Measurements from ENCODE around the gene KEL. TPM values are rescaled to one million over a fixed set of nuclear protein-coding genes. Genes with fewer than 3 reads are reported as not detected.

KEL gene
- total RNA-seq, 1 donor, result not detected

DNA sequence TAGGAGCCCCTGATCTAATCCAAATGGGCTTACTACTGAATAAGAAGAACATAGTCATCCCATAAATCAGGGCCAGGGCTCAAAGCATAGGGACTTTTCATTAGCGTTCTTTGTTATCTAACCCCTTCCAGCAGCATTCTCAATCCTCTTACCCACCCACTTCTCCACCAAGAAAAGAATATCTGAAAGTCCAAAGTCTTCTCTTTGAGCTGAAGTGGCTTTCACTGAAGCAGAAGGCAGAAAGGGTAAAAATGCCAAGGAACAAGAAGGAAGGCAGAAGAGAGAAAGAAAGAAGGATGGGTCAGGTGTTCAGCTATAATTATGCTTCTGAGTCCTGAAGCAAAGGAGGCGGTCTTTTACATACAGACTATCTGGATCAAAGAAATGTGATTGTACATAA is 38.8 kb downstream of the KEL start:
- Histone ChIP-seq H3K9me3 (ENCODE audit: low read depth, low read length) (no peaks in the 10 kb centered on the region), H3K27me3 (ENCODE audit: insufficient read depth, low read length) (no peaks in the 10 kb centered on the region), H3K36me3 (ENCODE audit: insufficient read depth, low read length) (no peaks in the 10 kb centered on the region), H3K4me2 (ENCODE audit: insufficient read depth, low read length) (no peak overlapping the region), H2AFZ (ENCODE audit: low read length) (no peak overlapping the region), H3K4me1 (ENCODE audit: insufficient read depth, low read length) (no peaks in the 10 kb centered on the region), H3K4me3 (ENCODE audit: insufficient read depth, low read length) (no peak overlapping the region), H3K79me2 (ENCODE audit: insufficient read depth, low read length) (no peaks in the 10 kb centered on the region), H4K20me1 (ENCODE audit: insufficient read depth, low read length) (no peaks in the 10 kb centered on the region), H3K27ac (ENCODE audit: low read depth, low read length) (no peak overlapping the region)
- no peak for DNase-seq (ENCODE audit: insufficient read length, low spot score, missing footprints)
- TF ChIP-seq, protein P1, sequence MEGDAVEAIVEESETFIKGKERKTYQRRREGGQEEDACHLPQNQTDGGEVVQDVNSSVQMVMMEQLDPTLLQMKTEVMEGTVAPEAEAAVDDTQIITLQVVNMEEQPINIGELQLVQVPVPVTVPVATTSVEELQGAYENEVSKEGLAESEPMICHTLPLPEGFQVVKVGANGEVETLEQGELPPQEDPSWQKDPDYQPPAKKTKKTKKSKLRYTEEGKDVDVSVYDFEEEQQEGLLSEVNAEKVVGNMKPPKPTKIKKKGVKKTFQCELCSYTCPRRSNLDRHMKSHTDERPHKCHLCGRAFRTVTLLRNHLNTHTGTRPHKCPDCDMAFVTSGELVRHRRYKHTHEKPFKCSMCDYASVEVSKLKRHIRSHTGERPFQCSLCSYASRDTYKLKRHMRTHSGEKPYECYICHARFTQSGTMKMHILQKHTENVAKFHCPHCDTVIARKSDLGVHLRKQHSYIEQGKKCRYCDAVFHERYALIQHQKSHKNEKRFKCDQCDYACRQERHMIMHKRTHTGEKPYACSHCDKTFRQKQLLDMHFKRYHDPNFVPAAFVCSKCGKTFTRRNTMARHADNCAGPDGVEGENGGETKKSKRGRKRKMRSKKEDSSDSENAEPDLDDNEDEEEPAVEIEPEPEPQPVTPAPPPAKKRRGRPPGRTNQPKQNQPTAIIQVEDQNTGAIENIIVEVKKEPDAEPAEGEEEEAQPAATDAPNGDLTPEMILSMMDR (IDR thresholded peaks at IDR 0.05; ENCODE audit: extremely low read depth, low read depth, low read length), result no peak

DNA sequence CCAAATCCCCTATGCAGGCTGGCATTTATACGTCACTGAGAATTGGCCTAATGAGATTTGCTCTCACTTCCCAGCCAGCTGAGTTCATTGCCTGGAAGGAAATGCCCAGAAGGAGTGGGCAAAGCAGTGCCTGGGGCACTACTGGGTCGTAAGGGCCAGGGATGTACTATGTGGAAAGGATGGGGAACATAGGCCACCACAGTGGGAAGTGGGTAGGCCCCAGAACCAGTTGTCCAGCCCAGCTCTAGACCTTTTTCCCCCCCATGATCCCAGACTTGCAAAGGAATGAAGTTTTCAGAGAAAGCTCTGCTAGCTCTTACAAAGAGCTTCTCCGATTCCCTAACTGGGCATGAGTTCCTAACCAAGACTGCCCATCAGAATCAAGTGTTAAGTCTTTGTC is 42.5 kb downstream of the KEL start:
- no peaks in the 10 kb centered on the region for H4K20me1 ChIP-seq (ENCODE audit: insufficient read depth, low read length)
- no peak for DNase-seq (ENCODE audit: insufficient read length, low spot score, missing footprints)

DNA sequence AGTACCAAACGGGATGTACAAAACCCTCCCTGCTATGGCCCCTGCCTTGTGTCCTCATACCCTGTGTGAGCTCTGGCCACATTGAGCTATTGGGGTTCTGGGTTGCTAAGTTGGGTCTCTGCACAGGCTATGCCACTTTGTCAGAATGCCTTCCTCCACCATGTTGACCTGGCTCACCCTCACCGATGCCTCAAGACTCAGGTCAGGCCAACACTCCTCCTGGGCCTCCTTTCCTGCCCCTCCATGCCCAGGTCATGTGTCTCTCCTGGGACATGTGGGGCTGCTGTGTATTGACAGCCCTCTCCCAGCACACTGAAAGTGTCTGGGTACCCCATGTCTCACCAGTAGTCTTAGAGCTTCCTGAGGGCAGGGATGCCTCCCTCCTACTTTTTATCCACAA is 43.3 kb downstream of the KEL start:
- no peaks in the 10 kb centered on the region for H3K4me1 ChIP-seq (ENCODE audit: insufficient read depth, low read length)
- no peaks in the 10 kb centered on the region for H3K27me3 ChIP-seq (ENCODE audit: insufficient read depth, low read length)
- no peaks in the 10 kb centered on the region for H3K79me2 ChIP-seq (ENCODE audit: insufficient read depth, low read length)
- H2AFZ ChIP-seq (ENCODE audit: low read length), result no peak overlapping the region
- H3K27ac ChIP-seq (ENCODE audit: low read depth, low read length), result no peak overlapping the region
- no peak overlapping the region for H3K4me3 ChIP-seq (ENCODE audit: insufficient read depth, low read length)
- no peak overlapping the region for H3K4me2 ChIP-seq (ENCODE audit: insufficient read depth, low read length)
- no peaks in the 10 kb centered on the region for H4K20me1 ChIP-seq (ENCODE audit: insufficient read depth, low read length)
- H3K36me3 ChIP-seq (ENCODE audit: insufficient read depth, low read length), result no peaks in the 10 kb centered on the region
- no peaks in the 10 kb centered on the region for H3K9me3 ChIP-seq (ENCODE audit: low read depth, low read length)
- TF ChIP-seq, protein P1 (IDR thresholded peaks at IDR 0.05; ENCODE audit: extremely low read depth, low read depth, low read length), result no peak
- DNase-seq (ENCODE audit: insufficient read length, low spot score, missing footprints), result no peak

More for the DNA sequence above, 42.5 kb downstream of the KEL start:
- H3K4me2 ChIP-seq (ENCODE audit: insufficient read depth, low read length), result no peak overlapping the region
- no peaks in the 10 kb centered on the region for H3K27me3 ChIP-seq (ENCODE audit: insufficient read depth, low read length)
- H3K36me3 ChIP-seq (ENCODE audit: insufficient read depth, low read length), result no peaks in the 10 kb centered on the region
- TF ChIP-seq, protein P1 (IDR thresholded peaks at IDR 0.05; ENCODE audit: extremely low read depth, low read depth, low read length), result no peak
- H3K4me1 ChIP-seq (ENCODE audit: insufficient read depth, low read length), result no peaks in the 10 kb centered on the region
- H2AFZ ChIP-seq (ENCODE audit: low read length), result no peak overlapping the region
- H3K4me3 ChIP-seq (ENCODE audit: insufficient read depth, low read length), result no peak overlapping the region
- no peak overlapping the region for H3K27ac ChIP-seq (ENCODE audit: low read depth, low read length)
- no peaks in the 10 kb centered on the region for H3K79me2 ChIP-seq (ENCODE audit: insufficient read depth, low read length)
- H3K9me3 ChIP-seq (ENCODE audit: low read depth, low read length), result no peaks in the 10 kb centered on the region

DNA sequence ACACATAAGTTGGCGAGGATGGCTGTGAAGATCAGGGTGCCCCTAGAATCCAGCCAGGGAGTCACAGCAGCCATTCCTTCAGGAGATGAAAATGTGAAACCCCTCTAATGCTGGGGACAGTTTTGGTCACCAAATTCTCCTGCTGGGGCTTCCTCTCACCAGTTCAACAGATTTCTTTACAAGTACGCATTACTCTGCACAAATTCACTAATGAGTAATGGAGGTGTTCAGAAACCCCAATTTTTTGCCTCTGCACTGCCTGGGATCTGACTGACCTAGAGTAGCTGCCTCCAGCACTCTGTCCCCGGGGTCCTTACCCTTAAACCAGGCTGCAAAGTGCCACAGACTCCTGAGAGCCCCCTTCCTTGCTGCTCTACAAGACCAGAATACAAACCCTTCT is 44.7 kb downstream of the KEL start:
- Histone ChIP-seq H3K79me2 (ENCODE audit: insufficient read depth, low read length) (no peaks in the 10 kb centered on the region), H2AFZ (ENCODE audit: low read length) (no peak overlapping the region), H3K9me3 (ENCODE audit: low read depth, low read length) (no peaks in the 10 kb centered on the region), H3K4me1 (ENCODE audit: insufficient read depth, low read length) (no peaks in the 10 kb centered on the region), H3K36me3 (ENCODE audit: insufficient read depth, low read length) (no peaks in the 10 kb centered on the region), H3K4me2 (ENCODE audit: insufficient read depth, low read length) (no peak overlapping the region), H3K27me3 (ENCODE audit: insufficient read depth, low read length) (no peaks in the 10 kb centered on the region), H4K20me1 (ENCODE audit: insufficient read depth, low read length) (no peaks in the 10 kb centered on the region), H3K27ac (ENCODE audit: low read depth, low read length) (no peak overlapping the region), H3K4me3 (ENCODE audit: insufficient read depth, low read length) (no peak overlapping the region)
- DNase-seq (ENCODE audit: insufficient read length, low spot score, missing footprints), result no peak
- TF ChIP-seq, protein P1 (IDR thresholded peaks at IDR 0.05; ENCODE audit: extremely low read depth, low read depth, low read length), result no peak
